ENCODE data around the gene RNF214.
A peak's percentile ranks its signal among the peaks of the same experiment; 100 is the strongest.

RNF214 gene

DNA sequence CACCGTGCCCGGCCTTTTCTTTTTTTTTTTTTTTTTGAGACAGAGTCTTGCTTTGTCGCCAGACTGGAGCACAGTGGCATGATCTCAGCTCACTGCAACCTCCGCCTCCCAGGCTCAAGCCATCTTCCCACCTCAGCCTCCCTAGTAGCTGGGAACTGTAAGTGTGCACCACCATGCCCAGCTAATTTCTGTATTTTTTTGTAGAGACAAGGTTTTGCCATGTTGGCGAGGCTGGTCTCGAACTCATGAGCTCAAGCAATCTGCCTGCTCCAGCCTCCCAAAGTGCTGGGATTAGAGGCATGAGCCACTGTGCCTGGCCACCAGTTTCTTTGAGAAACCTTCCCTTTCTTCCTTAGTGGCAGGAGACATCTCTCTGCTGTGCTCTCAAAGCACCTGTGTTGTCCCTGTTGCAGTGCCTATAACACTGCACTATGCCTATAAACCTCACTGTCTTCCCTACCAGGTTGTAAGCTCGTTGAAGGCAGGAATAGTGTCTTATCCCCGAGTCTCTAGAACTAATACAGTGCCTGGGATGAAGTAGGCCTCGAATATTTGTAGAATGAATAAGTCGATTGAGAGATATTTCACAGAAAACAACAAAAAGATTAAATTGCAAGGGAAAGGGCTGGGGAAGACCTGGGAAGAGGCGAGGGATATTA is 19.6 kb upstream of the RNF214 start:
- DNase-seq (ENCODE audit: low spot score): no peak
- FAIRE-seq: no peak

DNA sequence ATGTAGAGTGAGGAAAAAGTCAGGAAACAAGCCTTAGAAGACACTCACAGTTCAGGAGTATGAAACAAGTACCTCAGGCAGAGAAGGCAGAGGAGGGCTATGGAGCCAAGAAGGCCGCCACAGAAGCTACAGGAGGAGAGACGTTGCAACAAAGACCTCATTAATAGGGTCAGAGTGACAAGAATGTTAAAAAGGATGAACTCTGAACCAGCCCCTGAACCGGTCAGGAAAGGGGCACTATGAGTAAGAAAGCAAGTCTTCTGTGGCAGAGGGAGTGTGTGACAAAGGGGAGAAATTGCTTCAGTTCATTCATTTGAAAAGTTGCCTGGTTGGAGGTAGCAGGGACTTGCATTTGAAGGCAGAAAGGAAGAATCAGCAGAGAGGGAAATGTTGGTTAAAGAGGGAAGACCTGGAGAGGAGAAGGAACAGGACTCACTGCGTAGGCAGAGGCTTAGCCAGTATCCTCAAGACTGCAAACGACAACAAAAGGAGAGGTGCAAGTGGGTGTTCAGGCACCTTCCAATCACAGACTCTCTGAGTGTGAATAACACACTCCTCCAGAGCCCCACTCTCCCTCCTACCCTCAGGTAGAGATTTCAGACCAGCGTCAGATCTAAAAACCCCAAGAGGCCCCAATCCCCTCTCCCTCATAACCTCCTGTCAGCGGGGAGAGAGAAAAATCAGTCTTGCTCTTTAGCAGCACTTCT is 17.9 kb upstream of the RNF214 start:
- FAIRE-seq (no peak), DNase-seq (ENCODE audit: low spot score) (no peak)

DNA sequence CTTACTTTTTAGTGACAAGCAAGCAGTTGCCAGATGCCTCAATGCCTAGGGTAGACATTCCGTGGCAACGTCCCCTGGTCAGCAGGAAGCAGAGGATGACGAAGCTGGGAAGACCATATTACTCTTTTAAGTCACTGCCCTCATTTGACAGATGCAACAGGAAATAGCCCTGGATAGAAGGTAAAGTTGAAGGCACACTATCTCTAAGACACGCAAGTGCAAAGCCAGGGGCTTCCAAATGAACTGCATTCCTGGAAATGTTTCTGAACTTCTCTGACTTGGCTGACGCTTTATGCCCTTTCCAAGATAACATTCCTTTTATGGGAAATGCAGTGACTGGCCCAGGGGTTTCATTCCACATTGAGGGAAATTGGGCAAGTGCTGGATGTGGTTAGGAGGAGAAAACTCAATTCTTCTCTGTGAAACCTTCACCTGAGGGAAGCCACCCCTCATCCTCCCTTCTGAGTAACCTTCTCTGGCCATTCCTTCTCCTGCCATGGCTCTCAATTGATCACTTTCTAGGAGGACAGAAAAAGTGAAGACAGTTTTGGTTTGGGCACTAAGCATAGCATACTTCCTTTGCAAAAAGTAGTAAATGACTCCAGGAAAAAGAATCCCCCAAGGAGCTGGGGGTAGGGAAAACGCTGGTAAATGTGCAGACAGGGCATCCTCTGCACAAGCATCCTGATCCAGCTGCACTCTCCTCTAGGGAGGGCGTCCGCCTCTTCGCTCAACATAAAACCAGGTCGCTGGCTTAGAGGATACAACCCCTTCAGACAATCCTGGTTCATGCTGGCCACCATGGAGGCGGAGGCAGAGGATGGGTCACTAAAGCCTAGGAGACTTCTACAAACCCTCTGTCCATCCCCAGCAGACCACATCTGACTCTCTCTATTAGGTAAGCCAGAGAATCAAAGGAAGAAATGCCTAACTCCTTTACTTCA is 15.1 kb upstream of the RNF214 start:
- FAIRE-seq (no peak), DNase-seq (ENCODE audit: low spot score) (no peak)

DNA sequence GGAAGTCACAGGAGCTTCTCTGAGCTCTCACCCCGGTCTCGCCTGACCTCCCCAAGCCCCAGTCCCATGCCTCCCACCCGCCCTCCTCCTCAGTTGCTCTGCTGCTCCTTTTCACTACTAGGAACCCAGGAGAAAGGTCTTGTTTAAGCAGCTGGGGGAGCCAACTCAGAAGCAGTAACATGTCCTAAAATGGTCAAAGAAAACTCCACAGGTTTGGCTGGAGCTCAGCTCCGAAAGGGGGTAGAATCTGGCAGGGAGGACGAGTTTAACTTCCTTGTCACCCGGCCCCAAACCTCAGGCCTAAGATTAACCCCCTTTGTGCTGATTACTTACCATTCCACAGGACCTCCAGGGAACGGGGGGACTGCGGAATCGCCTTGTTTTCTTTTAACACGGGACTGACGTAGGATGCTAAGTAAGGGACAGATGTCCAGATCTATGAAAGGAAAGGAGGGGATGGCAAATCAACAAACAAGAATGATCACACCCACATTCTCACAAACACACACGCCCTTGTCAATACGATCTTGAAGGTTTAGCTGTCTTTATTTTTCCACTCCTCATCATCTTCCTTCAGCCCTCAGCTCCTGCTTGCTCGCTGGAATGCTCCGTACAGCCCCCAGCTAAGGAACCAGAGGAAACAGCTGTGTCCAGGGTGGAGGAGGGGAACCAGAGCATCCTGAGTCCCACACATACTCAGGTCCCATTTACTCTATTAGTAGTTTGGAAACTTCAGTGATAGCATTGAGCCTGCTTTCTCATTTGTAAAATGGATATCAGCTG is 14.1 kb upstream of the RNF214 start:
- DNase-seq (ENCODE audit: low spot score): no peak
- FAIRE-seq: no peak

DNA sequence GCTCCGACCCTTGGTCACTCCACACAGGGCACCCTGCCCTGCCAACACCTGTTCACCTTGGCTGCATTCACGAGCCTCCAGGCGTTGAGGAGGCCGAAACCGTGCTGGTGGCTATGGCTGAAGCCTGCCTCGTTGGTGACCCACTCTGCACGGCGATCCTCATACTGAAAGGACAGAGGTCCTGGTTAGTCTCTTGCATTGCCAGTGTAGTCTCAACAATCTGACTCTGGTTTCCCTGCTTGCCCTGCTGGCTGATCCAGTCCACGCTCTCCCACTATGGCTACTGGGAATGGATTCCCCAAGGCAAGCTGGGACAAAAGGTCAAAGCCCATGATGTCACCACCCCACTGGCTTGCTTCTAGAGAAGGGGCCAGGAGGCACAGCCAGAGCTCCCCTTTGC is 13.5 kb upstream of the RNF214 start:
- DNase-seq (ENCODE audit: low spot score) (no peak), FAIRE-seq (no peak)

DNA sequence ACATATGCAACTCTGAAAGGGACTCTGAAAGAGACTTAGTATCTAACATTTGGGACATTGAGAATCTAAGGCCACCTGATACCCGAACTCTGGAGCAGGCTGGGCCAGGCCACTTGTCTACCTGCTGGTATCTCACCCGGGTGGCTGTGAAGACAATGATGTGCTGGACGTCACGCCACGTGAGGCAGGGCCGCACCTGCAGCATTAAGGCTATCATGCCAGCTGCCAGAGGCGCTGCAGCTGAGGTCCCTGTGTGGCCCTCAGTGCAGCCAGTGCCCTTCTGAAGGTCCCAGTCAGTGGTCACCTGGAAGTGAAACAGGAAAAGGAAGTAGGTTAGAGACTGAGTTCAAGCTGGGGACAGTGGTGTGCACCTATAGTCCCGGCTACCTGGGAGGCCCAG is 13.0 kb upstream of the RNF214 start:
- FAIRE-seq: no peak
- no peak for DNase-seq (ENCODE audit: low spot score)

DNA sequence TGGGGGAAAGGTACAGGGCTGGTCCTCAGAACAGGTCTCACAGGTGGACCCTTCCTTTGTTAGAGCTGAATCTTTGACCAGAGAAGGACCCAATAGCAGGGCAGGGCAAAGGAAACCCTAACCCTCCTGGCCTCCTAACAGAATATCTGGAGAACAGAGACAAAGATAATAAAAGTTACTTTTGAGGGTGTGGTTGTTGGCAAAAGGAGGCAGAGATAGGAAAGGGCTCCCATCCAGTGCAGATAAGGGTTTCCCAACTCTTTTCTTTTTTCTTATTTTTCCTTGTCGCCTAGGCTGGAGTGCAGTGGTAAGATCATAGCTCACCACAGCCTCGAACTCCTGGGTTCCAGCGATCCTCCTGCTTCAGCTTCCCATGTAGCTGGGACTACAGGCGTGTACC is 12.5 kb upstream of the RNF214 start:
- no peak for FAIRE-seq
- DNase-seq (ENCODE audit: low spot score): no peak

DNA sequence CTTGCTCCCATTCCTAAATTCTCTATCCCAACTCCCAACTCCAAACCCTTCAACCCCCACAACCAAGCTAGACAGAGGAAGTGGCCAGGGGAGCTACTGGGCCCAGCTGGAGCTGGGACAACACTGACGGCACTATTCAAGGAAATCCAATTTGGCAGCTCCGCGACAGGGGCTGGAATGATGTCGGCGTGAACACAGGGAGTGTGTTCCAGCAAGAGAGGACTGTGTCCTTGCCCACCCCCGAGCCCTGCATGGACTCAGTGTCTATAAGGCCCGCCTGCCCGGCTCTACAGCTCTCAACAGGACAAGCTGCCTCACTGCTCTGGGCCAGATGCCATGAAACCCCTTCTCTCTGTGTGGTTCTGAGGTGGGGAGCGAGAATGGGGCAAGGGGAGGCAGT is 11.9 kb upstream of the RNF214 start:
- no peak for FAIRE-seq

DNA sequence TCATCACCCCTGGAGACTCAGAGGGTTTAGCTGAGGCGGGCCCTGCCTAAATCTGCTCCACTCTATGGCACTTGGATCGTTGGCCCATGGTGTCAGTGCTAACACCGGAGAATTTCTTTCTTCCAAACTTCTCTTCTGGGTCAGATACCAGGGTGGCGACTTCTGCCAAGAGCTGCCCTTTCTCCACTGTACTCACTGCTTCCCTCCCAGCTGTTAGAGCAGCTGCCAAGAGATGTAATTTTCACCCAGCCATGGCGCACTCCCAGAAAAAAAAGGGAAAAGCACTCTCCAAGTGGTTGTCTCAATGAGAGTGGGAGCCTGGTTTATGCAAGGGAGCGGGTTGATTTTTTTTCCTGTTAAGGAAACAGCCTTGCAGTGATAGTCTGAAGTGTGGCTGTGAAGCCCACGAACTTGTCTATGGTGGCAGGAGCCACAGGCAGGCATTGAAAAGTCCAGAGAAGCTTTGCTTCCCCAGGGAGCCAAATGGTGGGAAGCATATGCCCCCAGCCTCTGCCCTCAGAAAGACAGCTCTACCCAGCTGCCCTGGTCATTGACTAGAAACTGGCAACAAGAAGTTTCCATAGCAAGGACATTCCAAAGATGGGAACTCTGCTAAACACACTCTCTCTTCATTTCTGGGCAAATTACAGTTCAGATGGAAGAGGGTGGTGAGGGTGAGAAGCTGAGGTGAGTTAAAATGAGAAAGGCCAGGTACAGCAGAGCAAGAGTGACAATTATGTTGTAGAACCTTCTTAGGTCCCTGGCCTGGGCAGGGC is 11.3 kb upstream of the RNF214 start:
- FAIRE-seq (no peak), DNase-seq (ENCODE audit: low spot score) (no peak)

More for the DNA sequence above, 11.9 kb upstream of the RNF214 start:
- no peak for DNase-seq (ENCODE audit: low spot score)

DNA sequence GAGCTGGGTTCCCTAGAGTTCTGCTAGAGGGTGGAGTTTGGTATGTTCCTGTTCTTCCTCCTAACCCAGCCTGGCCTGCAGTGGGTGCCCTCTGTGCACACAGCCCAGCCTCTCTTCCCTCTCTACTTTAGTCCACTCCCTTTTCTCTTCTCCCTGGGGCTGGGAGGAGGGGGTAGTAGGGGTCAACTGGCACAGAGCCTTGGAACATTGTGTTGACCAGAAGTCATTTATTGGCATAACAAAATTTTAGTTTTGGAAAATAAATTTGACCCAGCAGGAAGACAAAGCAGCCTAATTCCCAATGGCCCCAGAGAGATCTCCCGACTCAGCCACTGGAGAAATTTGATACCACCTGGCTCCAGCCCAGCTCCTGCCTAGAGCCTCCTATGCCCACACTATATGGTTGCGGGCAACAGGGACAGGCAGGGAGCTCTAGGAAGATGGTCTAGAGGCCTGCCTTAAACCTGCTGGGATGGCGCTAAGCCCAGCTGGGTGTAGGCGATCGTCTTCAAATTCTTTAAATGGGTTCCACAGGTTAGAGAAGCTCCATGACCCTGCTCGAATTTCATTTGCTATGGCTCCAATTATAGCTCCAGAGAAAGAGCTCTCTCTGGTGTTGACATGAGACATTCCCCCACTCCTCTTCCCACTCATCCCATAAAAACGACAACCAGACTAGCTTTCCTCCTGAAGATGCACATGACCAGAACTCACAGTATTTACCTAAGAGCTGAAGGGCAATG is 10.5 kb upstream of the RNF214 start:
- no peak for FAIRE-seq

DNA sequence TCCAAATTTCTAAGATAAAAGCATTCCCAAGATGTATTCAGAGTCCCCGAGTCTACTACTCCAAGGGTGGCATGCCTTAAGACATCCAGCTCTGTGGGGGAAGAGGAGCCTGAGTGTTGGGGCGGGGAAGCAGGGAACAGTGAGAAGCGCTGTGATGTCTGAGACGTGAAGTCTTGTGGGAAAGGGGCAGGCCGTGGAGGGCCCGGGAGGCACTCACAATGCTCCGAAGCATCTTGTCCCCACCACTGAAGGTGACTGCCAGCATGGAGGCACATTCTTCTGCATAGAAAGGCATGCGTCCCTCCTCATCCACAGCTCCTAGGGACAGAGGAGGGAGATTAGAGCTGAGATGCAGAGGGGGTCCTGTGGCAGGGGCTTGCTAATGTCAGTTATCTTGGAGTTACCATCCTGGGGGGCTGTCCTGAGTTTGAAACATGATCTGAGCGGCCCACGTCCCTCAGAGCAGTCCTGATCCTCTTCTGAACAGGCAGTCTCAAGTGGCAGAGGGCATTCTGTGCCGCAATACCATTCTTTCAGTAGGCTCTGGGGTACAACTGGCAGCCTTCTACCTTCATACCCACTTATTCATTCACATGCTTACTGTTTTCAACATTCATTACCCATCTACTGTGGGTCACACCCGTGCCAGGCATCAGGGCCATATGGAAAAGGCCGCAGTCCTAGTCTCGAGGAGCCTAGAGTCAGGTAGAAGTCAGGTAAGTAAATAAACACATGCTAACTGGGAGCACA is 9.3 kb upstream of the RNF214 start:
- FAIRE-seq (no peak), DNase-seq (ENCODE audit: low spot score) (no peak)

More for the DNA sequence above, 10.5 kb upstream of the RNF214 start:
- DNase-seq (ENCODE audit: low spot score): no peak

DNA sequence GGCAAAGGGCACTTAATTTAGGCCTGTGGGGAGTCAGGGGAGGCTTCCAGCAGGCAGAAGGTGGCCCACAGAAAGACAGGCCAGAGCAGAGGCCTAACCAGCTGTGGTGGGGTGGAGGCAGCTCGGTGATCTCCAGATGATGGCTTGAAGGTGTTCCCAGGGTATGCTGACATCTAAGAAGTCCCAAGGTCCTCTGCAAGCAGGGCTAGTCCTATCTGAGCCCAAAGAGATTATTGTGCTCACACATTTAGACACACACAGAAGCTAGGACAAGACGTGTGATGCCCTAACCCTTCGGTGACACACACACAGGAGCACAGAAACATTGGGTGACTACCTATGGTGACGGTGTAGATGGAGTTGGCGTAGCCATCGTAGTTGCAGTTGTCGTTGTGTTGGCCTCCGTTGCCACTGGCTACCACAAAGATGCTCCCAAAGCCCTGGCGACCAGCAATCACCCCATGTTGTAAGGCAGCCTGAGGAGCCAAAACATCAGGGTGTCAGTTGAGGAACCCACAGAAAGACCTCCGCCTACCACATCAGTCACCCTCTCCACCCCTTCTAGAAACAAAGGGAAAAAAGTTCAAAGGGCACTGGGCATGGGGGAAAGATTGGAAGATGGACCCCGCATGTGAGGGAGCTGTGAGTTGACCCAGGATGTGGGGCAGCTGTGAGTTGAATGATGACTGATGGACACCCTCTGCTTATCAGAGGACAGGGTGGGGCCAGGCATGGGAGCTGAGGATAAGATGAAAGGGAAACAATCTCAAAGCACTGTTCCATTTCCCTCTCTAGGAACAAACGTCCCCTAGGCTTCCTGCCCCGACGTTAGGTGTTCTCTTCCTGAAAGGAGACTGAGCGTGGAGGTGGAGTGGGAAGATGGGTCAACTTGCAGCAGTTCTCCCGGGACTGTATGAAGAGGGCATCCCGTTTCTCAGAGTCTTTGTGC is 8.5 kb upstream of the RNF214 start:
- FAIRE-seq (no peak), DNase-seq (ENCODE audit: low spot score) (no peak)

DNA sequence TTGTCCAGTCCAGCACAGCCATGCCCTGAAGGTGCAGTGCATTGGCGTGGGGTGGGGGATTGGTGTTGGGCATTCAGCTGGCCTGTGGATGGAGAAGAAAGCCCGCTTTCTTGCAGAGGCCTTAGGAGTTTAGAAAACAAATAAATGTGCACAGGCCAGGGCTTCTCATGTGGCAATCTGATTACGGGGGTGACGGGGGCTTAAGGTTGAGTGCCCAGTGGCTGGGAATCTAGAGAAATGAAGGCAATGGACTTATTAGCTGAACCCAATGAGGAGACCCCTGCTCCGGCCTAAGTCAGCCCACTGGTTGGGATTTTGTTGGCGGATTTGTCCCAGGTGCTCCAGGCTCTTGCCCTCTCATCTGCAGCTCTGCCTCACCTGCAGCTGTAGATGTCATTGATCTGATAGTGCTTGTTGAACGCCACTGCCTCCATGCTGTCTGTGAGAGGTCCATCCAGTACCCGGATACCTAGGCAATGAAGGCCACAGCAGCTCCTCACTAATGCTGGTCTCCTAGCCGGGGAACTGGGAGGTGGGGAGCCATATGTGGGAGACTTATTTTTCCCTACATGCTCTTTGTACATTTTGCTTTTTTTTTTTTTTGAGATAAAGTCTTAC is 6.8 kb upstream of the RNF214 start:
- no peak for FAIRE-seq
- DNase-seq (ENCODE audit: low spot score): no peak

DNA sequence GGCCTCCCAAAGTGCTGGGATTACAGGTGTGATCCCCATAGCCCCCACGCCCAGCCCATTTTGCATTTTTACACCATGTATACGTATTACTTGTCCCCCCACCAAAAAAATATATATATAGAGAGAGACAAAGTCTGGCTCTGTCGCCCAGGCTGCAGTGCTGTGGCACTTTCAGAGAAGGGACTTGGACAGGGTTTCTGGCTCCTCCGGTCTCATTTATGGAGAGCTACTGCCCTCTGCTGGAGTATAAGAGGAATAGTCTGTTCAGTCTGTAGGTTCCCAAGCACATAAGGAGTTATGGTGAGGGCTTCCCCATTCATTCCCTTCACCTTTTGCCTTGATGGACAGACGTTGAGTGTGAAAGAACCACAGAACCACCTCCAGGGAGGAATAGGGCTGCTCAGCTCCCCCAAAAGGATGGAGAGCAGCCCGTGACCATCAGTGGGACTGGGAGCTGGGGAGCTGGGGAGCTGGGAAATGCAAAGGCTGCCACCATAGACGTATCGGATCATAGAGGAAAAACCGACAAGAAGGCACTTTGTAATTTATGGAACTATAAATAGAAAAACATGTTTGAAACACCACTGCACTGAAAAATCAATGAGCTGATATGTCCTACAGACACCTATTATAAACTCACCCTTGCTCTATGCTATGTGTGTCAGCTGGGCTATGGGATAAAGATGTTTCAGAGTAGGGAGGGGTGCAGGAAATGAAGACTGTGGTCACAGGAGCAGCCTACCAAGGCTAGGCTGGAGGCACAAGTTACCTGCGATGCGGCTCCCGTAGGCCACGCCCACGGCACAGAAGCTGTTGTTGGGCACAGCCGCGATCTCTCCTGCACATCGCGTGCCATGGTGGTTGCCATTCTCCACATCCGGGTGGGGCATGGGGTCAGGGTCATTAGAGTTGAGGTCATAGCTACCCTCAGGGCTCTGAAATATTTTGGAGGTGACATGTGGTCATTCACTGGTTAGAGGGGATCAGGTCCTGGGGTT is 5.8 kb upstream of the RNF214 start:
- no peak for FAIRE-seq
- peak; percentile 78 for DNase-seq (ENCODE audit: low spot score)

DNA sequence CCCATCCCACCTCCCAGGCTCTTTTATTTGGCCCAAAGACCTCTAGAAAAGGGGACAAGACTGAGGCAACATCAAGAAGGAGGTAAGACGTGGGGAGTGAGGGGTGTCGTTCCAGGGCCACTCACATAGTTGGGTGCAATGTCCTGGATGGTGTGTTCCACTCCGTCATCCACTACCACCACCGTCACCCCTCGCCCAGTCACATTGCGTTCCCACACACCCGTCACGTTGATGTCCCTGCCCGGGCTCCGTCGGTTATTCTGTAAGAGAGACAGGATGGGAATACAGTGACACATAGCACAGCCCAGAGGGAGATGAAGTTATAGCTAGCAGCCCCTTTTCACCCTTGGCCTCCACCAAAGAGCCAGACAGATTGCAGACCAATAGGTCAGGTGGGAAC is 4.4 kb upstream of the RNF214 start:
- DNase-seq (ENCODE audit: low spot score) (no peak), FAIRE-seq (no peak)

DNA sequence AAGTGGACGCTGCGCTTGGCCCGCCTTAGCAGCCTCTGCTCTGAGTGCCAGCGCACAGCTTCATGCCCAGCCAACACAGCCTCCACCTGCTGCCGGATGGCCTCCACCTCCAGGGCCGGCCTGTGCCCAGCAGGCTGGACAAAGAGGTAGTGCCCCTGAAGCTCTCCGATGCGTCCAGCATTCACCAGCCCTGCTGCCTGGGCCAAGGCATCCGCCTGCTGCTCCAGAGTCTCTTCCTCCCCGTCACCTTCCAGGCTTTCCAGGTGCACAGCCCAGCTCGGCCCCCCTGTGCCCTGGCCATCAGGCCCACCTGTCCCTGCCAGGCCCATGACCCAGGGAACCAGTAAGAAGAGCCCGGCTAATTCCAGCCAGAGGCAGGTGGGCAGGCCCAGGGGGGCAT is 3.1 kb upstream of the RNF214 start:
- no peak for DNase-seq (ENCODE audit: low spot score)
- FAIRE-seq: no peak
